Measurements from ENCODE around the gene SUPT6H. TPM values are rescaled to one million over a fixed set of nuclear protein-coding genes. Genes with fewer than 3 reads are reported as not detected.

The SUPT6H gene
- total and polyA plus RNA-seq, 2 of the 4 experiments (the other 2 are of a cell fraction): 41.4 to 44.8 TPM

- H3K9ac ChIP-seq (ENCODE audit: low read depth, low read length): no peak overlapping the region
- H3K27ac ChIP-seq (ENCODE audit: insufficient read depth, low read length): no peak overlapping the region
- H3K4me3 ChIP-seq (ENCODE audit: insufficient read depth, low read depth, low read length): no peak overlapping the region
- peaks cover 46% of the 10 kb centered on the region for H3K36me3 ChIP-seq (ENCODE audit: control insufficient read depth, insufficient read depth, low read length)
- ATAC-seq (ENCODE audit: low read depth): no peak
- no peak overlapping the region for H2AFZ ChIP-seq (replicated peaks; ENCODE audit: low read length, poor library complexity)
- H3K4me2 ChIP-seq (ENCODE audit: low read depth, low read length): no peak overlapping the region
- WGBS, 2 experiments (ENCODE audit: extremely low coverage in 2 of 2, insufficient read length in 1 of 2): no CpG with 5 or more reads among the region's 2 CpGs
- dilution Hi-C loops (cut with HindIII; ENCODE audit: low sequenced_read_pairs, unreplicated experiment) (no loop called here), in situ Hi-C loops (cut with MboI; ENCODE audit: low sequenced_read_pairs) (no loop called here), intact Hi-C loops (cut with micrococcal nuclease) (no loop called here)
- H3K27me3 ChIP-seq (ENCODE audit: control insufficient read depth, insufficient read depth, low read length): no peaks in the 10 kb centered on the region
- H3K4ac ChIP-seq (ENCODE audit: low read depth, low read length): no peak overlapping the region
- H2BK20ac ChIP-seq (ENCODE audit: low read depth, low read length): no peak overlapping the region
- no peak for TF ChIP-seq CHD1 (IDR thresholded peaks at IDR 0.05; ENCODE audit: low read depth, low read length)
- no peak for TF ChIP-seq CTCF (conservative IDR thresholded peaks at IDR 0.05; ENCODE audit: low read depth, low read length)
- TF ChIP-seq MXI1 (IDR thresholded peaks at IDR 0.05; ENCODE audit: borderline replicate concordance, low read depth, low read length): no peak
- TF ChIP-seq RFX5 (IDR thresholded peaks at IDR 0.05; ENCODE audit: low read depth, low read length): no peak
- TF ChIP-seq NFE2L2 (IDR thresholded peaks at IDR 0.05; ENCODE audit: low read depth, low read length): no peak
- no peak for TF ChIP-seq ELK1 (IDR thresholded peaks at IDR 0.05; ENCODE audit: borderline replicate concordance, low read depth, low read length)
- no peak for TF ChIP-seq POLR2A (IDR thresholded peaks at IDR 0.05; ENCODE audit: low read depth, low read length)
- TF ChIP-seq MAFK (IDR thresholded peaks at IDR 0.05; ENCODE audit: low read depth, low read length): no peak
- no peak for TF ChIP-seq BHLHE40 (IDR thresholded peaks at IDR 0.05; ENCODE audit: low read depth, low read length)
- no peak overlapping the region for H4K8ac ChIP-seq (ENCODE audit: low read depth in 2 of 2, low read length in 2 of 2)
- no peak overlapping the region for H2BK15ac ChIP-seq (ENCODE audit: low read depth, low read length)
- no peak overlapping the region for H2BK120ac ChIP-seq (ENCODE audit: low read depth, low read length)
- no peak overlapping the region for H2BK5ac ChIP-seq (ENCODE audit: low read depth, low read length, poor library complexity, severe bottlenecking)
- H3K9me3 ChIP-seq (ENCODE audit: control insufficient read depth, insufficient read depth, low read length): no peaks in the 10 kb centered on the region
- no peak overlapping the region for H2AK5ac ChIP-seq (ENCODE audit: low read depth, low read length)
- peaks cover 33 to 64% of the 10 kb centered on the region in 2 experiments for H3K79me1 ChIP-seq (ENCODE audit: low read depth in 1 of 2, low read length in 2 of 2)
- BruUV-seq (replicated peaks): no TSS peak
- H3K56ac ChIP-seq (ENCODE audit: extremely low read depth, insufficient read depth, low read length): no peak overlapping the region
- no peak overlapping the region for H3K18ac ChIP-seq (ENCODE audit: low read depth, low read length)
- CTCF ChIA-PET: no interaction called here
- H3K23ac ChIP-seq (ENCODE audit: low read depth, low read length): no peak overlapping the region
- H4K5ac ChIP-seq (ENCODE audit: low read depth, low read length): no peak overlapping the region
- no peak overlapping the region for H2AK9ac ChIP-seq (replicated peaks; ENCODE audit: low read depth, low read length, poor library complexity)
- H4K20me1 ChIP-seq (ENCODE audit: insufficient read depth, low read length): peaks cover 13% of the 10 kb centered on the region; the same call in 1 of the 2 replicates
- no peaks in the 10 kb centered on the region for H3K9me1 ChIP-seq (ENCODE audit: insufficient read depth, low read length)
- no peak for DNase-seq
- H3K14ac ChIP-seq (replicated peaks; ENCODE audit: low read depth, low read length): no peak overlapping the region
- no peak overlapping the region for H4K91ac ChIP-seq (ENCODE audit: insufficient read depth, low read depth, low read length)
- POLR2A ChIA-PET (ENCODE audit: unreplicated experiment): no interaction called here
- peaks cover 2% of the 10 kb centered on the region; the same call in 1 of the 2 replicates for H3K4me1 ChIP-seq (ENCODE audit: control insufficient read depth, insufficient read depth, low read length)
Measured at GRCh38 chr17:28641579-28641978, 20.4 kb upstream of the SUPT6H start.

Data from IMR-90 (cell line).